ENCODE results near the gene RFK.
"Not testable (repeated sequence)": the region's sequence is repeated elsewhere in the genome, so short reads cannot be mapped to it uniquely, and the experiment has no call there.

The RFK gene

GRCh38 chr9:76372336-76372735, 21.9 kb downstream of the RFK start:
- no peak for FAIRE-seq

GRCh38 chr9:76371901-76372300, 22.3 kb downstream of the RFK start:
- FAIRE-seq: no peak
- no peak for DNase-seq (ENCODE audit: low spot score)

More at GRCh38 chr9:76372336-76372735, 21.9 kb downstream of the RFK start:
- no peak for DNase-seq (ENCODE audit: low spot score)

GRCh38 chr9:76370396-76371023, 23.7 kb downstream of the RFK start:
- no peak for FAIRE-seq
- DNase-seq (ENCODE audit: low spot score): no peak

DNA sequence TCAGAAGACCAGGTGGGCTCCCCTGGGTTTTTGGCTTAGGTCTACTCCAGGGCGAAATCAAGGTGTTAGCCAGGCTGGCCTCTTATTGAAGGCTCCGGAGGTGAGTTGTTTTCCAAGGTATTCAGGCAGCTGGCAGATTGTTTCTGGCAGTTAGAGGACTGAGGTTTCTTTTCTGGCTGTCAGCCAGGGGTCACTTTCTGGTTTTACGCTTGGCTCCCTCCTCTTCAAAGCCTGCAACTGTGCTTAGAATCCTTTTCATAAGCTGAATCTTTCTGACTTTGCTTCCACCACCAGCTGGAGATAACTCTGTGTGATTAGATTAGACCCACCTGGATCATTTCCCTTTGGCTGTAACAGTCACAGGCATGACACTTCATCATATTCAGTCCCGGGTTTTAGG, 24.6 kb downstream of the RFK start:
- peak; percentile 60 for DNase-seq (ENCODE audit: low spot score)
- FAIRE-seq: no peak

DNA sequence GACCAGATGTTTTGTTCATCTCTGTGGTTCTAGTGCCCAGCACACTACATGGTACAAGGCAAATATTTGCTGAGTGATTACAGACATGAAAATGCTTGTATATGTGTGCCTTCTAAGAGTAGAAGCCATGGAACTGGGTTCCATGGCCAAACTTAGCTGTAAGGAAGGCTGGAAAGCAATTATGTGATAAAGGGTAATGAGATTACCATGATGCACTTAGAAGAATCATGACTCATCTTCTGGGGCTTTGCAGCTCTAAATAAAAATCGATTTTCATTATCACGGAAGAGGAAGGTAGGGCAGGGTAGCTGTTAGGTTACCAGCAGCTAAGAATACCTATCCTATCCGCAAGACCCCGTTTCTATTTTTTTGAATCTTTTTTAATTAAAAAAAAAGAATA, 28.0 kb downstream of the RFK start:
- FAIRE-seq (no peak), DNase-seq (ENCODE audit: low spot score) (no peak)

DNA sequence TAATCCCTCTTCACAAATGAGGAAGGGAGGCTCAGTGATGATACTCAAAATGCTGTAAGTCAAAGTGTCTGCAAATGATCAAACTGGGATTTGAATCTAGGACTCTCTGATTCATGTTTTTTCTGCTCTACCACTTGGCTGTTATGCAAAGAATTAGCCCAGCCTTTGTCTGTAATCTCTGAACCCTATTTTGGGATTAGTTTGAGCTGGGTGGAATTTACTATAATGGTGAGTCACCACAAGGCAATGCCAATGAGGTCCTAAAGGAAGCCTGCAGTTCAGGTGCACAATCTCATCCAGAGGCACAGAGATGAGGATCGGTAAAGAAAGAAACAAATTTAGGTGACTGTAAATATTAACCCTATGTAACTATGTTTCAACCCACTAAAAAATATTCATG, 29.2 kb downstream of the RFK start:
- no peak for FAIRE-seq
- peak; percentile 67 for DNase-seq (ENCODE audit: low spot score)

GRCh38 chr9:76363032-76363395, 31.2 kb downstream of the RFK start:
- DNase-seq (ENCODE audit: low spot score) (no peak), FAIRE-seq (no peak)

- not testable (repeated sequence) for FAIRE-seq; DNase-seq (ENCODE audit: low spot score)
Measured at GRCh38 chr9:76362332-76363031, 31.7 kb downstream of the RFK start.

GRCh38 chr9:76359766-76360165, 34.5 kb downstream of the RFK start:
- FAIRE-seq: no peak
- no peak for DNase-seq (ENCODE audit: low spot score)

GRCh38 chr9:76359365-76359764, 34.9 kb downstream of the RFK start:
- FAIRE-seq: no peak
- DNase-seq (ENCODE audit: low spot score): no peak

GRCh38 chr9:76358628-76359280, 35.5 kb downstream of the RFK start:
- DNase-seq (ENCODE audit: low spot score): no peak
- FAIRE-seq: no peak

DNA sequence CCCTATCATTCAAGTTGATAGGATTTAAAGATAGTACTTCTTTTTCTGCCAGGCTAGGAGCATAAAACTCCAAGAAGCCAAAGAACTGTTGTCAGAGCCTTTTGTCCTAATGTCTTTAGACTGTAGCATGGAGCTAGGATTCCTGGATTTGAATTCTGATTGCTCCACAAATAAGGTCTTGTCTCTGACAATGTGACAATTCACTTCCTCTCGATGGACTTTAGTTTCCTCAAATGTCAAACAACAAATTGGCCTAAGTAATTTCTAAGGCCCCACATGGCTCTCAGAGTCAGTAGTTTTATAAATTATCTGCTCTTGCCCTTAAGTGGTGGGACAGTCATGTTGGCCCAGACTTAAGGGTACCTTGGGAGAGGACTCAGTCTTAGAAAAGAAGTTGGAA, 36.7 kb downstream of the RFK start:
- DNase-seq (ENCODE audit: low spot score): no peak
- no peak for FAIRE-seq

- DNase-seq (ENCODE audit: low spot score) (no peak), FAIRE-seq (no peak)
Measured at GRCh38 chr9:76355886-76356285, 38.3 kb downstream of the RFK start.

DNA sequence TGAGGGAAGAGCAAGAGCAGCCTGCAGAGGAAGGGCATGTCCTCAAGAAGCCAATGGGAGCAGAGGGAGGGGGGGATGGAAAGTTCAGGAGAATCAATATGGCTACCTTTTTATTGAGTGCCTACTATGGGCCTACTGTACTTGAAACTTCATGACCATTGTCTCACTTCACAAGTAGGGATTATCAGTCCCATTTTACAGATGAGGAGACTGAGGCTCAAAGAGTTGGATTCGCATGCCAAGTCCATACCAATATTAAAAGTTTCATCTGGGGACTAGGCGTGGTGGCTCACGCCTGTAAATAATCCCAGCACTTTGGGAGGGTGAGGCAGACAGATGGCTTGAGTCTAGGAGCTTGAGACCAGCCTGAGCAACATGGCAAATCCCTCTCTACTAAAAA, 40.0 kb downstream of the RFK start:
- FAIRE-seq (no peak), DNase-seq (ENCODE audit: low spot score) (no peak)

DNA sequence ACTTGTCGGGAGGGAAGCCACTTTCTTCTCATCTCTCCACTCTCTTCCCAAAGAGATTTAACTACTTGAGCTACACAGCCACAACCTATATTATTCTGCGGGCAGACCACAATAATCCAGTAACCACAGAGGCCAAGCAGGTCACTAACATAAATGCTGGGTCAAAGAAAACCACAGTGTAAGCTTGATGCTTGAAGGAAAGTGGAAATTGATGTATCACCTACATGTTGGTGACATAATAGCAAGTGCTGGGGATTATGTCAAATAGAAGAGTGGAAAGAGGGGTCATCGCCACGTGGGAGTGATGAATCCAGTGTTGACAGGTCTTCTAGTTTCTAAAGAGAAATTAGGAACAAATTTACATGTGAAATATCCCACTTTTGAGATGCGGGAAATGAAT, 40.9 kb downstream of the RFK start:
- FAIRE-seq: no peak
- peak; percentile 12 for DNase-seq (ENCODE audit: low spot score)

DNA sequence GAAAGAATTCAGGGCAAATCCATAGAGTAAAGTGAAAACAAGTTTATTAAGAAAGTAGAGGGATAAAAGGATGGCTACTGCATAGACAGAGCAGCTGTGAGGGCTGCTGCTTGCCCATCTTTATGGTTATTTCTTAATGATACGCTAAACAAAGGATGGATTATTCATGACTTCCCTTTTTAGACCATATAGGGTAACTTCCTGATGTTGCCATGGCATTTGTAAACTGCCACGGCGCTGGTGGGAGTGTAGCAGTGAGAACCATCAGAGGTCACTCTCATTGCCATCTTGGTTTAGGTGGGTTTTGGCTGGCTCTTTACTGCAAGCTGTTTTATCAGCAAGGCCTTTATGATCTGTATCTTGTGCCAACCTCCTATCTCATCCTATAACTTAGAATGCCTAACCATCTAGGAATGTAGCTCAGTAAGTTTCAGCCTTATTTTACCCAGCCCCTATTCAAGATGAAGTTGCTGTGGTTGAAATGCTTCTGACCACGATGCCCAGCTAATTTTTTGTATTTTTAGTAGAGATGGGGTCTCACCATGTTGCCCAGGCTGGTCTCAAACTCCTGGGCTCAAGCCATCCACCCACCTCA, 42.1 kb downstream of the RFK start:
- no peak for DNase-seq (ENCODE audit: low spot score)
- no peak for FAIRE-seq

DNA sequence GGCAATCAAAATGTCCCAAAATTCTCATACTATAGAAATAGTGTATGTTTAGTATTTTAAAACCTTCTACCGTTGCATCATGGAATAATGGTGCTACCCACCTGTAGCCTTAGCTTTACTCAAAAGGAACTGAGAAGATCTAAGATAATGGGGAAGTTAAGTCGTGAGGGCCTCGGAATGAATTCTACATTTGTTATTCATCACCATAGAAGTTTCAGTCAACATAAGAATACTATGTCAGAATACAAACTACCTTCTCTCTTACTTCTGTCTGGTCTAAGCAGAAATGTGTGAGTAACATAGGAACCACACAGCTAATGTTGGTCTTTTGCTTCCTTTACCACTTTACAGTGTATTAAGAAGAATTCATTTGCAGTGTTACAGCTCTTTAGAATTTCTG, 43.2 kb downstream of the RFK start:
- no peak for FAIRE-seq
- no peak for DNase-seq (ENCODE audit: low spot score)

DNA sequence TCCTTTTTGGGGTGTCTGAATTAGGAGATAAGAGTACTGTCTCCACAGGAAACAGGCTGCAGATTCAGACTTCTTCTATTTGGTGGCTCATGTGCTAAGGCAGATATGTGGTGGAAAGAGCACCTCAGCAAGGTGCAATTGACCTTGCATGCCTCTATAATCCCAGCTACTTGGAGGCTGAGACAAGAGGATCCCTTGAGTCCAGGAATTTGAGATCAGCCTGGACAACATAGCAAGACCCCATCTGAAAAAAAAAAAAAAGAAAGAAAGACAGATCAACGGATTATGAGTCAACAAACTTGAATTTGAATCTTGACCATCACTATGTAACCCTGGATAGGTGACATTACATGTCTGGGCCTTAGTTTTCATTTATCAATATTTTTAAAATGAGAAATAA, 44.4 kb downstream of the RFK start:
- FAIRE-seq (no peak), DNase-seq (ENCODE audit: low spot score) (no peak)

DNA sequence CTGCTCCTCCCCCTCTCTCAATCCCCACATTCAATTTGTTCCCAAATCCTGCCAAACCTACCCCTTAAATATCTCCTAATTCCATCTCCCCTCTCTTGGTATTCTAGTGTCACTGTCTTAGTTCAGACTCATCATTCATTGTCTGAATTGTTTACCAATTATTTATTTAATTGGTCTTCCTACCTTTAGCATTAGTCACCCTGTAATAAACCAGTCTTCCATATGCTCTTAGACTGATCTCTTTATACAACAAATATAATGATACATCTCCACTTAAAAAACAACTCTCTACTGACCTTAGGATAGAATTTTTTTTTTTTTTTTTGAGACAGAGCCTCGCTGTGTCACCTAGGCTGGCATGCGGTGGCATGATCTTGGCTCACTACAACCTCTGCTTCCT, 51.4 kb downstream of the RFK start:
- FAIRE-seq: no peak
- no peak for DNase-seq (ENCODE audit: low spot score)

- FAIRE-seq: no peak
- no peak for DNase-seq (ENCODE audit: low spot score)
Measured at GRCh38 chr9:76342201-76342600, 52.0 kb downstream of the RFK start.

GRCh38 chr9:76341616-76342015, 52.6 kb downstream of the RFK start:
- DNase-seq (ENCODE audit: low spot score) (no peak), FAIRE-seq (no peak)

- FAIRE-seq (no peak), DNase-seq (ENCODE audit: low spot score) (no peak)
Measured at GRCh38 chr9:76338418-76338817, 55.8 kb downstream of the RFK start.

GRCh38 chr9:76336027-76336426, 58.2 kb downstream of the RFK start:
- no peak for FAIRE-seq
- DNase-seq (ENCODE audit: low spot score): no peak
